ELF-1 (cell line): ENCODE results near the gene TNFRSF12A.

Experiments
- DNase-seq: peaks from one replicate; pipeline ENCODE4 v3.0.0-alpha.2; 2016; ENCODE audit warnings: low read depth, low spot score

The TNFRSF12A gene

DNA sequence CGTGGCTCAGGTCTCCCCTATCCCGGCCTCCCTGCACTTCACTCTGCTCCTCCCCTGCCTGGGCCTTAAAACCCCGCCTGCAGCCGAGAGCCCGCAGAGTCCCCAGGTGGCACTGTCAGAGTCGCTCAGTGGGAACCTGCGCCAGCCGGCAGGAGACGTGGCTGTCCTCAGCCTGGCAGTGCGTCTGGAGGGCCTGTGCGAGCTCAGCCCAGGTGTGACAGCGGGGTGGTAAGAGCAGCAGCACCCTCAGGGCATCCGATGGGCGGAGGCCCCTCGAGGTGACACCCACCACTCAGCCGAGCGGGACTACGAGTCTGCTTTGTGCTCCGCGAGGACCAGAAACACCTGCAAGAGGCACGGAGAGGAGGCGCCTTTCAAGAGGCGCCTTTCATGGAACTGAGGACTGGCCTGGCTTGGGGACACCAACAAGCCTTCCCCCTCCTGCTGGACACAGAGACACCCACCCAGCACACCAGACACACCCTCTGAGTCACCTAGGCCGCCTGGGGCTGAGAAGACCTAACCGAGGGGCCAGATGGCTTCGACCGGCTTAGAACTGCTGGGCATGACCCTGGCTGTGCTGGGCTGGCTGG is 7.2 kb upstream of the TNFRSF12A start, which contains the start of gene CLDN9:
Gene CLDN9, plus strand, starts transcription at position 96 of the 593 bp plus-strand sequence. Its CDS starts 440 bp downstream, at position 536.
- peak; percentile 78 for DNase-seq

DNA sequence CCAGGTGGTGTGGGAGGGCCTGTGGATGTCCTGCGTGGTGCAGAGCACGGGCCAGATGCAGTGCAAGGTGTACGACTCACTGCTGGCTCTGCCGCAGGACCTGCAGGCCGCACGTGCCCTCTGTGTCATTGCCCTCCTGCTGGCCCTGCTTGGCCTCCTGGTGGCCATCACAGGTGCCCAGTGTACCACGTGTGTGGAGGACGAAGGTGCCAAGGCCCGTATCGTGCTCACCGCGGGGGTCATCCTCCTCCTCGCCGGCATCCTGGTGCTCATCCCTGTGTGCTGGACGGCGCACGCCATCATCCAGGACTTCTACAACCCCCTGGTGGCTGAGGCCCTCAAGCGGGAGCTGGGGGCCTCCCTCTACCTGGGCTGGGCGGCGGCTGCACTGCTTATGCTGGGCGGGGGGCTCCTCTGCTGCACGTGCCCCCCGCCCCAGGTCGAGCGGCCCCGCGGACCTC is 6.6 kb upstream of the TNFRSF12A start:
- DNase-seq = peak; percentile 68

DNA sequence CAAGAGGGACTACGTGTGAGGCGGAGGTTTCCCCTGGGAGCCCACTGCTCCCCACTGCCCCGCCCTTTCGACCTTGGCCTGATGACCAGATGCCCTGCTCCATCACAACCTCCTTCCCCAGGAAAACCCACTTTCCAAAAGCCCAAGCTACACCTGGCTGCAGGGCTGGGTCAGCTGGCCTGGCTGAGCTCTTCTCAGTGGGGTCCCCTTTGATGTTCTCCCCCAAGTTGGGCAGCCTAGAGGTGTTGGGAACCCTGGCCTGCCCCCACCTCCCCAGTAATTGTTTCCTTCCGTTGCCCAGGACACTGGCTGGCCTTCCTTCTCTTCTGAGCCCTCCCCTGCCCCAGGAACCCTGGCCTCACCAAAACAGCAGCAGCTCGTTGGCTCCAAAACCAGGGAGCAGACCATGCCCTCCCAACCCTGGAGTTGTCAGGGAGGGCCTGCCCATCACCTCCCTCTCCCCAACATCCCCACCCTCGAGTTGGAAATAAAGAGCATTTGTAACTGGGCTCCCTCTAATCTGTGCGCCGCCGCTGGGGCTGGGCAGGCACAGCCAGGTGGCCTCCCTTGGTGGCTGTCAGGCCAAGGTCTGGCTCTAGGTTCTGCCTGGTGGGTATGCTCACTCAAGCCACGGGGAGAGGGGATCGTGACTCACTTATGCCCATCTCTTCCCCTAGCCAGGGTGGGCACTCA is 6.0 kb upstream of the TNFRSF12A start:
- DNase-seq = no peak

DNA sequence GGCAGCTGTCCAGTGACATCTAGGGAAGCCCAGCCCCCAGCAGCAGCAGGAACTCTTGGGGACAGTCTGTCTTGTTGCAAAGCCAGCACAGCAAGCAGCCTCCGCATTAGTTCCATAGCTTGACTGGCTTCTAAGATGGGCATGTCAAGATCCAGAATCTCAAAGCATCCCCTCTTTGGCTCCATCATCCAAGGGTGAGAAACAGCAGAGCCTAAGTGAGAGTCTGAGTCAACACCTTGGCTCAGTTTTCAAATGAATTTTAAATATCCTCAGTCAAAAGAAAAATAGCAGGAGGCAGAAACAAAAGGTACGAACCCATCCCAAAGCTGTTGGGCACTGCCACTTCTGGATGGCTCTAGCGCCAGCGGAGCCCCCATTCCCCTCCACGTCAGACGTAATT is 5.2 kb upstream of the TNFRSF12A start:
- DNase-seq = no peak

DNA sequence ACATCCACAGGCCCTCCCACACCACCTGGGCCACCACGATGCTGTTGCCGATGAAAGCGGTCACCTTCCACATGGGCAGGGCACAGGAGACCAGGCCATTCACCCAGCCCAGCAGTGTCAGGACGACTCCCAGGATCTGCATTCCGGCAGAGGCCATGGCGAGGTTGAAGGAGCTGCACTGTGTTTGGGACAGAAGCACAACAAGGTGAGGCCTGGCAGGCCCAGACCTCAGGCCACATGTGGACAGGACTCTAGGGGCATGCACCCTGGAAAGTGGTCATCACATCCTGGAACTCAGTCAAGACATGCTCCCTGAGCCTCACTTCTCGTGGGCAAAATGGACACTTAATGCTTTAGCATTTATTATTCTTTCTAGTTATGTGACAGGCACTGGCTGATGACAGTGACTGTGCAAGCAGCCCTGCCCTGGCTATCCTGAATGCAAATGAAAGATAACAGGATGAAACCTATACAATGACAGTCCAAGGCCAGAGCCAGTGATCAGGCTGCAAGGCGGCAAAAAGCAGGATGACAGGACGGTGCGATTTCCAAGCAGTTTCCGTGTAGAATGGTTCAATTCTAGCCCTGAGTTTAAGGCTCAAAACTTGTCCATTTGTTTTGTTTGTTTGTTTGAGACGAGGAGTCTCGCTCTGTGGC is 4.2 kb upstream of the TNFRSF12A start:
- no peak for DNase-seq

DNA sequence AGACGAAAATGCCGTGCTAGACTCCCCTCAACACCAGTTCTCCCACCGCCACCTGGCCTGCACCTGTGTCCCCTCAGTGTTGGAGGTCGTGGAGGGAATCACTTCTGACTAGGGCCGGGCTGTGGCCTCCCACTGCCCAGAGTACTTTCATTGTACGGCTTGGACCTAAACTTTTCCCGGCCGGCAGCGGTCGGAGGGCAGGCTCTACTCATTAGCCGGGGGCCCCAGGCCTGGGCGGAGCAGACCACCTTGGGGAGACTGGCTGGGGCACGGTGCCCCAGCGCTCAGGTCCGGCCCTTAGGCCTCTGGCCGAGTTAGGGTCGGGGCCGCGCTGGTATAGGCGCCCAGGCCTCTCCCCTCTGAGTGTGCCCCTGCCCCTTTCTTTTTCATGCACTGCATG is 2.8 kb upstream of the TNFRSF12A start:
- no peak for DNase-seq

DNA sequence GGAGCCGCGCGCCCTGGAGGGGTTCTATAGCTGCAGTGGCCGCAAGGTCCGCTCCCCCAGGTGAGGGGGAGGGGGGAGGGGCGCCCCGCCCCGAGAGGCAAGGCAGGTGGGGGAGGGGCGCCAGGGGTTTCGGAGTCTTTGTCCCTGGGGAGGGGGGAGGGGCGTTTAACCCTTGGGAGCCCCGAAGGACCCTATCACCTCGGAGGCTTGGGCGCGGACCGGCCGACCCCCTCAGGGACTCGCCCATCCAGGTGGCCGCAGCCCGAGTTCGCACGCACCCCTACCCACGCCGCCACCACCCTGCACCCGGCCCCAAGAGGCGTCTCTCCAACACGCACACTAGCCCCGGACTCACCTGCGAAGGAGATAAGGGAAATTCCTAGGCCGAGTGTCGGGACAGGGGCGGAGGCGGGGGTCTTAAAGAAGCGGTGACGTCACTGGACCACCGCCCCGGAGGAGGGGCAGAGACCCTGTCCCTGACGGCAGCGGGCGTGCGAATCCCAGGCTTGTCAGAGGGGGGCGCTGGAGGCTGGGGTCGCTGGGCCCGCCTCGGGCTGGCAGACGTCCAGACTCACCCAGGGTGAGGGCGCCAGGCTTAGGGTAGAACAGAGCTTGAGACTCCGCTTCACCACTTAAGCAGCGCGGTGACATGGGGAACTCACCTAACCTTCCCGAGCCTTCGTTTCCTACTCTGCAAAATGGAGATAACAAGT is 2.2 kb upstream of the TNFRSF12A start, which contains the start of gene CLDN6:
Gene CLDN6, minus strand, starts transcription at position 390 of the 713 bp plus-strand sequence. CDS start 2,162 bp downstream, outside the sequence.
- peak; percentile 98 for DNase-seq

DNA sequence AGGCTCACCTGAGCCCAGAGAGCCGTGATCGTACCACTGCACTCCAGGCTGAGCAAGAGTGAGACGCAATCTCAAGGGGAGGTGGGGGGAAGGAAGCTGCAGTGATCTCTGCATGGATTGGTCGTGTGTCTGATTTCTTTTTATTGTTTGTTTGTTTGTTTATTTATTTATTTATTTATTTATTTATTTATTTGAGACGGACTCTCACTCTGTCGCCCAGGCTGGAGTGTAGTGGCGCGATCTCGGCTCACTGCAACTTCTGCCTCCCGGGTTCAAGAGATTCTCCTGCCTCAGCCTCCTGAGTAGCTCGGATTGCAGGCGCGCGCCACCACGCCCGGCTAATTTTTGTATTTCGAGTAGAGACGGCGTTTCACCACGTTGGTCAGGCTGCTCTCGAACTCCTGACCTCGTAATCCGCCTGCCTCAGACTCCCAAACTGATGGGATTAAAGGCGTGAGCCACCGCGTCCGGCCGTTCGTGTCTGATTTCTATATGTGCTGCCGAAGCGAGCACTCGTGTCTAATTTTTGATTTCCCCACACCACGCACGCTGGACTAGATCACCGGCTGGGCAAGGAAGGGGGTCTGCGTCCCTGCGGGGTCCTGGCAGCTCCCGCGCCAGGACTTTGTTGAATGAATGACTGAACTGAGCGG is 448 bp upstream of the TNFRSF12A start:
- peak; percentile 82 for DNase-seq

DNA sequence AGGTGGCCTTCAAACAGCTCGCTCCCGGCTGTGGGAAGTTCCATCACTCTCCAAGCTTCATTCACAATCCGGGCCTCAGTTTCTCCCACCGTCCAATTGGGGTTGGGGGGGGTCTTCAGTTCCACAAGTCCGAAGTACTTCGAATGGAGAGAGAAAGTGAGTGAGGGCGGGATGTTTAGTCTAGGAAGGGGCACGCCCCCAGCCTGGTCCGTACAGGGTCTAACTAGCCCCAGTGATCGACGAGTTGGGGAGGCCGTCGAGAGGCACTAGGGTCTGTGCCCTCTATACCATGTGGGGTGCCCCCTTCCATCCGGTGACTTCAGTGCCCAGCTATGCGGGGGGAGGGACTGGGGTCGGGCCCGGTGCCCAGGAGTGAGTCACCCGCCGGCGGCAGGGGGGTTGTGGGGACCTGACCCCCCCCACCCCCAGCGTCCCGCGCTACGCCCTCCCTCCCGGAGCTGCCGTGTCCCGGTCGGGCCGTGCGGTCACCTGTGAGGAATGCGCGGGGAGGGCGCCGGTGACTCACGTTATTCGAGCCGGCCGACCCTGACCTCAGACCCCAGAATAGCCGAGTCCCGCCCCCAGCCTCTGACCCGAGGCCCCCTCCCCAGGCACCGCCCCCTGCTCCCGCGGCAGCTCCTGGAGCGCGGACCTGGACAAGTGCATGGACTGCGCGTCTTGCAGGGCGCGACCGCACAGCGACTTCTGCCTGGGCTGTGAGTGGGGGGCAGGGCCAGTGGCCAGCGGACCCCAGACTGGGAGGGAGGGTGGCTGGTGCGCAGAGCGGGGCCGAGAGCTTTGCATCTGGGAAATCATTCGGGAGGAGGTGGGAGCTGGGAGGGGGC is 658 bp downstream of the TNFRSF12A start:
- DNase-seq = peak; percentile 90

DNA sequence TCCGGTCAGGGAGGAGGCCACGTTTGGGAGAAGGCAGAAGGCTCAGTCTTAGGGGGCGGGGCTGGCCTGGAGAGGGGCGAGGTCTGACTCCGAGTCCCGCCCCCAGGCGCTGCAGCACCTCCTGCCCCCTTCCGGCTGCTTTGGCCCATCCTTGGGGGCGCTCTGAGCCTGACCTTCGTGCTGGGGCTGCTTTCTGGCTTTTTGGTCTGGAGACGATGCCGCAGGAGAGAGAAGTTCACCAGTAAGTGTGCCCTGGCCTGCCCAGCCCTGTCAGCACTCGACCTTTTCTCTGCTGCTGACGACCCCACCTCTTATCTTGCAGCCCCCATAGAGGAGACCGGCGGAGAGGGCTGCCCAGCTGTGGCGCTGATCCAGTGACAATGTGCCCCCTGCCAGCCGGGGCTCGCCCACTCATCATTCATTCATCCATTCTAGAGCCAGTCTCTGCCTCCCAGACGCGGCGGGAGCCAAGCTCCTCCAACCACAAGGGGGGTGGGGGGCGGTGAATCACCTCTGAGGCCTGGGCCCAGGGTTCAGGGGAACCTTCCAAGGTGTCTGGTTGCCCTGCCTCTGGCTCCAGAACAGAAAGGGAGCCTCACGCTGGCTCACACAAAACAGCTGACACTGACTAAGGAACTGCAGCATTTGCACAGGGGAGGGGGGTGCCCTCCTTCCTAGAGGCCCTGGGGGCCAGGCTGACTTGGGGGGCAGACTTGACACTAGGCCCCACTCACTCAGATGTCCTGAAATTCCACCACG is 1.5 kb downstream of the TNFRSF12A start:
- peak; percentile 96 for DNase-seq

DNA sequence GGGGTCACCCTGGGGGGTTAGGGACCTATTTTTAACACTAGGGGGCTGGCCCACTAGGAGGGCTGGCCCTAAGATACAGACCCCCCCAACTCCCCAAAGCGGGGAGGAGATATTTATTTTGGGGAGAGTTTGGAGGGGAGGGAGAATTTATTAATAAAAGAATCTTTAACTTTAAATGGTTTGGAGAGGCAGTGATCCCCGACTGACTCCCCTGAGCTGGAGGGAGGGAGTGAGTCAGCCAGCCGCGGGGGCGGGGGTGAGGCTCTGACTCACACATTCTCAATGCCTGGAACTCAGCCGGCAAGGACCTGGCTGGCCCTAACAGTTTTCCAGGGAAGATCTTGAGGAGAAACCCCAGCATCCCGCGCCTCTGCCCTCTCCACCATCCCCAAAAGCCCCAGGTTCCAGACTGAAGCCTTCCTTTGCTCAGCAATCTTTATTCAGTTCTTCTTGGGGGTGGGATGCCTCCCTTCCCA is 2.1 kb downstream of the TNFRSF12A start:
- DNase-seq = peak; percentile 94

DNA sequence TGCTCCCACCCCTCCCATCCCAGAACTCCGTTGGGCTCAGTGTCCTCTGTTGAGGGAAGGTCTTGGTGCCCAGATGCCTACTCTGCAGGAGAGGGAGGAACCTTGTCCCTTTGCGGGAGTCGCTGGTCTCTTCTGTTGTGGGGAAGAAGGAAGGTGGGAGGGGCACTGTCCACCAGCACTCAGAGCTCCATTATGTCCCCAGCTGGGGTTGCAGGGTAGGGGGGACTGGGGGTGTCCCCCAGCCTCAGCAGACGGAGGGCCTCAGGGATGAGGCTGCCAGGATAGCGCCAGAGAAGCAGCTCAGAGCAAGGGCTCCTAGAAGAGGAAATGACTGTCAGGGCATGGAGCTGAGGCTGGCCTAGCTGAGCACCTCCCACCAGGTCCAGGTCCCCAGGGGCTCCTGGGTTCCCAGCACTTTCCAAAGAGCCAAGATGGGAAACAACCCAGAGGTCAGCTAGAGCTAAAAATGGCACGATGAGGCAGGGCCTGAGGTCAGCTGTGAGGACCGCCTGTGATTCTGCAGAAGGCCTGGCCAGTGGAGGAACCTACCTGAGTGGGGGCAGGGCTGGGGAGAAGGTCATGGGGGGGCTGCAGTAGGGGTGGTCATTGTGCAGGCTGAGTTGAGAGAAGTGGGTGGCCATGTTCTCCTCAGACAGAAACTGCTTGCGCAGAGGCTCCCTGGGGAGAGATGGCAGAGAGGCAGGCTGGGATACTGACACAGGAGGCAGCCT is 2.7 kb downstream of the TNFRSF12A start:
- peak; percentile 36 for DNase-seq

DNA sequence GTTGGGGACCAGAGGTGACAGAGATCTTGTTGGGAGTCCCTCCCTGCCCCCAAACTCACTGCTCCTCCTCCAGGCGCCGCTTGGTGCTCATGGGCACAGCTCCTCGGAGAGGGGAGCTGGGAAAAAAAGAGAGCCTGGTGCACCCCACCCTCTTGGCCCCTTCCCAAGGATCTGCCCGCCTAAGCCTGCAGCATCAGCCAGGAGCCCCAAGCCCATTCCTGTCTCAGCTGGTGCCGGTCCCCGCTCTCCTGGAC is 3.2 kb downstream of the TNFRSF12A start:
- DNase-seq = no peak

DNA sequence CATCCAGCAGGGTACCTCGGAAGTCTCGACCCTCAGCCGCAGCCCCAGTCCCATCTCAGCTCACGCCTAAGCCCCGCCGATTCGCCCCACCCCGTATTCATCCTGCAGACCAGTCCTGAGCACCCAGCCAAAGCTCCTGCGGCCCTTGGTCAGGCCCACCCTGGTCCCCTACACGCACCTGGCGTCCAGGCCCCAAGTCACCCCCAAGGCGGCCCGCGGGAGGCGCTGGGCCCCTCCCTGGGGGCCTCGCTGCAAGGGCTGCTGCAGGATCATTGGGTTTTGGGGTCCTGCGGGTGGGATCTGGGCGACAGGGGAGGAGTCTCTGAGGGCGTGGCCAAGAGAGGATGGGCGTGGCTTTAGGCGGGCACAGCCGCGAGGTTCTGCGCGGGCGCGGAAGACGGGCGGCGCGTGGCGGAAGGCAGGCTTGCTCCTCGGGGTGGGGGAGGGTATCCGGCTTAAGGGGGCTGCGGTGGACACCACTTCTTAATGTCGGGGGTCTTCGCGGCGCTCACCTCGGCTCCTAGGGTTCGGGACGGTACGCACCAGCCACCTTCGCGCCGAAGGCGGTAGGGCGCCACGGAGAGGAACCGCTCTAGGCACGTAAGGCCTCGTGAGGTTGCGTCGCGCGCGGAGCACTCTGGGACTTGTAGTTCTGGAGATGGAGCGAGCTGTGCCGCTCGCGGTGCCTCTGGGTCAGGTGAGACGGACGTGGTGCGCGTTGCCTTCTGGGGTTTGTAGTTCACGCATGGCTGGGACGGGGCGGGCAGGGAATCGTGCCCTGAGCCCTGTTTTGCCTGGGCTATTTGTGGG is 3.7 kb downstream of the TNFRSF12A start, which contains the start of the genes HCFC1R1 and THOC6:
Gene HCFC1R1, minus strand, starts transcription at position 274 of the 810 bp plus-strand sequence. Its CDS starts 1 bp downstream, at position 273.
Gene THOC6, plus strand, starts transcription at position 367 of the 810 bp plus-strand sequence. Its CDS starts 292 bp downstream, at position 659.
- DNase-seq = peak; percentile 98

DNA sequence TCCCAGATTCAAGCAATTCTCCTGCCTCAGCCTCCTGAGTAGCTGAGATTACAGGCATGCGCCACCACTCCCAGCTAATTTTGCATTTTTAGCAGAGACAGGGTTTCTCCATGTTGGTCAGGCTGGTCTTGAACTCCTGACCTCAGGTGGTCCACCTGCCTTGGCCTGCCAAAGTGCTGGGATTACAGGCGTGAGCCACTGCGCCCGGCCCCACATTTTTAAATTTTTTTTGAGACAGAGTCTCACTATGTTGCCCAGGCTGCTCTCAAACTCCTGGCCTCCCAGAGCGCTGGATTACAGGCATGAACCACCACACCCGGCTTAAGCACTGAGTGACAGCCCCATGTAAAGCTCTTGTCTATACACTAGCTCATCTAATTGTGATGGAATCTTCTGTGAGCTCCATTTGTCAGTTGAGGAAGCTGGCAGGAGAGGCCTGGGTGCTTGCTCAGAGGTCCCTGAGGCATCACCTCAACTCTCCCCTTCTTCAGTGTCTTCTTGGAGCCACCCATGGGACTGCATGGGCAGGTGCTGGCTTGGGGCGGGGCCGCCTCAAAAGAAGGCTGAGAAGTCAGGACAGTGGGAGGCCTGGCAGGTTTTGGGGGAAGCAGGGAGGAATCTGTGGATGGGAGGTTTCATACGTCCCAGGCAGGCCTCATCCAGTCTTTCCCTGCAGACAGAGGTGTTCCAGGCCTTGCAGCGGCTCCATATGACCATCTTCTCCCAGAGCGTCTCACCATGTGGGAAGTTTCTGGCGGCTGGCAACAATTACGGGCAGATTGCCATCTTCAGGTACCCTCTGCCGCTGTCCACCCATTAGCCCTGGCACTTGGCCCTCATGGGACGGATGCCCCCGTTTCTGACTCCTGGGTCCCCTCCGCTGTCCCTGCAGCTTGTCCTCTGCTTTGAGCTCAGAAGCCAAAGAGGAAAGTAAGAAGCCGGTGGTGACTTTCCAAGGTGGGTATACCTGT is 5.1 kb downstream of the TNFRSF12A start:
- no peak for DNase-seq

DNA sequence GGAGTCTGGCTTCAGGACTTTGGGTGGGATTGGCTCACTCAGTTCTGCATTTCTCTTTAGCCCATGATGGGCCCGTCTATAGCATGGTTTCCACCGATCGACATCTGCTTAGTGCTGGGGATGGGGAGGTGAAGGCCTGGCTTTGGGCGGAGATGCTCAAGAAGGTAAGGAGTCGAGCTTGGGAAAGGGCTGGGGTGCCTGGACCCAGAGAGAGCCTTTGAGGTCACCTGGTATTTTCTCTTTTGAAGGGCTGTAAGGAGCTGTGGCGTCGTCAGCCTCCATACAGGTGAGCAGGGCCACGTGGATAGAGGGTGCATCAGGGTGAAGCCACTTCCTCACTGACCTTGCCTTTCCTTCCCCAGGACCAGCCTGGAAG is 5.8 kb downstream of the TNFRSF12A start:
- DNase-seq = no peak
